Measurements from ENCODE around the gene IQSEC1. TPM values are rescaled to one million over a fixed set of nuclear protein-coding genes. Genes with fewer than 3 reads are reported as not detected.

The IQSEC1 gene
- polyA plus RNA-seq, 4 donors: 1.1 to 24.8 (median 7.8) TPM

- Histone ChIP-seq H3K4me3 (ENCODE audit: low read depth in 1 of 3, low read length in 3 of 3) (no peak overlapping the region), H3K27me3 (ENCODE audit: control insufficient read depth in 3 of 3, insufficient read depth in 3 of 3, low read length in 3 of 3) (no peaks in the 10 kb centered on the region), H3K4me1 (ENCODE audit: control insufficient read depth in 3 of 3, insufficient read depth in 2 of 3, low read depth in 1 of 3, low read length in 2 of 3) (peaks cover 0 to 21% (median 0%) of the 10 kb centered on the region in 3 donors), H3K9me3 (ENCODE audit: control insufficient read depth in 2 of 2, insufficient read depth in 1 of 2, low read depth in 1 of 2, low read length in 1 of 2) (no peaks in the 10 kb centered on the region), H3K27ac (ENCODE audit: low read depth in 1 of 3, low read length in 2 of 3) (no peak overlapping the region), H3K36me3 (ENCODE audit: control insufficient read depth in 3 of 3, insufficient read depth in 2 of 3, low read depth in 1 of 3, low read length in 3 of 3) (peaks cover 0 to 54% (median 2%) of the 10 kb centered on the region in 3 donors)
- FAIRE-seq (no peak), DNase-seq (no peak)
- WGBS, 3 donors: 59 to 84% (median 78%) methylated on average over 22 of the region's 22 CpGs
These were observed 129.9 kb downstream of the IQSEC1 start for GRCh38 chr3:12943124-12944021.

DNA sequence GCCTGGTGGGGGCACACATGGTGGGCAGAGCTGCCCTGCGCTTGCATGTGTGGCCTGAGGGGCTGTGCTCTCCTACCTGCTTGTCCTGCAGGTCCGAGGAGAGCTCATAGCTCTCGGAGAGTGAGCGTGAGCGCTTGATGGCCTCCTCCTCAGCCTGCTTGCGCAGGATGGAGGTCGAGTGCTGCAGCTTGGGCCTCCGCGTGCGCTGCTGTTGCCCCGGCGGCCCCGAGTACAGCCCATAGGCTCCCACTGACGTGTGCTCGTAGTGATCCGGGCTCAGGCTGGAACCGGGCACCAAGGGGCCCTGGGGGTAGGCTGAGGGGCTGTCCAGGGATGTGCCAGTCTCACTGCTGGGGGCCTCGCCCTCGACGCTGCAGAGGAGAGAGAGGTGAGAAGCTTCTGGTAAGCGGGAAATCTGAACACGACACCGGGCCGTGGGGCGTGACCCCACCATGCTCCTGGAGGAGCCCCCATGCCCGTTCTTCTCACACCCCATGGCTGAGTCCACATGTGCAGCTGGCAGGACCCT lies 131.7 kb downstream of the IQSEC1 start:
- DNase-seq (no peak), FAIRE-seq (no peak)
- H3K36me3 ChIP-seq (ENCODE audit: control insufficient read depth in 3 of 3, insufficient read depth in 2 of 3, low read depth in 1 of 3, low read length in 3 of 3): peaks cover 0 to 60% (median 2%) of the 10 kb centered on the region in 3 donors
- H3K9me3 ChIP-seq (ENCODE audit: control insufficient read depth in 2 of 2, insufficient read depth in 1 of 2, low read depth in 1 of 2, low read length in 1 of 2): no peaks in the 10 kb centered on the region
- no peak overlapping the region for H3K27ac ChIP-seq (ENCODE audit: low read depth in 1 of 3, low read length in 2 of 3)
- WGBS, 3 donors: 93 to 96% (median 96%) methylated on average over 23 to 26 of the region's 26 CpGs
- no peak overlapping the region for H3K4me3 ChIP-seq (ENCODE audit: low read depth in 1 of 3, low read length in 3 of 3)
- no peaks in the 10 kb centered on the region for H3K27me3 ChIP-seq (ENCODE audit: control insufficient read depth in 3 of 3, insufficient read depth in 3 of 3, low read length in 3 of 3)
- peaks cover 0 to 14% (median 0%) of the 10 kb centered on the region in 3 donors for H3K4me1 ChIP-seq (ENCODE audit: control insufficient read depth in 3 of 3, insufficient read depth in 2 of 3, low read depth in 1 of 3, low read length in 2 of 3)

DNA sequence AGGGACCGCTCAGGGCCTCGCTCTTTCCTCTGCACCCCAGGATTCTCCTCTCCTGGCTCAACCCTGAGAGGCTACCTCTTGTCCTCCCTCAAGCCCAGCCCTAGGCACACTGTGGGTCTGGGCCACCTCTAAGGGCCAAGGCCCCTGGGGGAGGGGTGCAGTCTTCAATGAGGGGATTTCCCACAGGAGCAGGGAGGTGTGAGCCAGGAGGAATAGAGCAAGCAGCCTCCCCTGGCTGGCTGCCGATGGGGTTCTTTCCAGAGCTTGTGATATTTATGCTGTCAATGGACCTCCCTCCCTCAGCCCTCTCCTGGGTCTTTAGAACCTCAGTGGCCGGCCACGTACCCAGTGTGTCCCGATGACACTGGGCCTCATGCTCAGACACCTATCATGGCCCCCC lies 132.4 kb downstream of the IQSEC1 start:
- DNase-seq (no peak), FAIRE-seq (no peak)
- Histone ChIP-seq H3K27me3 (ENCODE audit: control insufficient read depth in 3 of 3, insufficient read depth in 3 of 3, low read length in 3 of 3) (no peaks in the 10 kb centered on the region), H3K36me3 (ENCODE audit: control insufficient read depth in 3 of 3, insufficient read depth in 2 of 3, low read depth in 1 of 3, low read length in 3 of 3) (peaks cover 2 to 68% (median 4%) of the 10 kb centered on the region in 3 donors), H3K9me3 (ENCODE audit: control insufficient read depth in 2 of 2, insufficient read depth in 1 of 2, low read depth in 1 of 2, low read length in 1 of 2) (no peaks in the 10 kb centered on the region), H3K4me1 (ENCODE audit: control insufficient read depth in 3 of 3, insufficient read depth in 2 of 3, low read depth in 1 of 3, low read length in 2 of 3) (peaks cover 0 to 14% (median 0%) of the 10 kb centered on the region in 3 donors), H3K4me3 (ENCODE audit: low read depth in 1 of 3, low read length in 3 of 3) (no peak overlapping the region), H3K27ac (ENCODE audit: low read depth in 1 of 3, low read length in 2 of 3) (no peak overlapping the region)
- WGBS, 3 donors: 88 to 95% (median 91%) methylated on average over 6 of the region's 6 CpGs

DNA sequence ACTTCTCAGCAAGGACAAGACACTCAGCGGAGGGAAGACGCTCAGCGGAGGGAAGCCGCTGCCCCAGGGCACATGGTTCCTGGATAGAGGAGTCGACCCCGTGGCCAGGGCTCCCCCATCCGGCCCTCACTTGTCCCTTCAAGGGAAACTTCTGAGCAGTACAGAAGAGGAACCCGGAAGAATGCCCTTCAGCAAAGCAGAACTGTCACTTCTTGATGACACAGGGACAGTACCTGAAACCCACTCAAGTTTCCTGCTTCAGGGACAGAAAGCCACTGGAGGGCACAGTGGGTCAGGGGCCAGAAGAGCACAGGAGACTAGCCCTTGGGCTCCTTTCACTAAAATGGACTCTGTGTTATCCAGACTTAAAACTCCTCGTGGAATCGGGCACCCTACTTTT lies 134.1 kb downstream of the IQSEC1 start:
- WGBS, 3 donors: 83 to 94% (median 91%) methylated on average over 10 of the region's 10 CpGs
- peak overlapping the region in 1 of 3 donors; percentile 66 for H3K27ac ChIP-seq (ENCODE audit: low read depth in 1 of 3, low read length in 2 of 3)
- H3K4me3 ChIP-seq (ENCODE audit: low read depth in 1 of 3, low read length in 3 of 3): no peak overlapping the region
- no peaks in the 10 kb centered on the region for H3K9me3 ChIP-seq (ENCODE audit: control insufficient read depth in 2 of 2, insufficient read depth in 1 of 2, low read depth in 1 of 2, low read length in 1 of 2)
- DNase-seq: no peak
- peaks cover 2 to 85% (median 4%) of the 10 kb centered on the region in 3 donors for H3K36me3 ChIP-seq (ENCODE audit: control insufficient read depth in 3 of 3, insufficient read depth in 2 of 3, low read depth in 1 of 3, low read length in 3 of 3)
- no peak for FAIRE-seq
- no peaks in the 10 kb centered on the region for H3K27me3 ChIP-seq (ENCODE audit: control insufficient read depth in 3 of 3, insufficient read depth in 3 of 3, low read length in 3 of 3)
- peaks cover 0 to 14% (median 0%) of the 10 kb centered on the region in 3 donors for H3K4me1 ChIP-seq (ENCODE audit: control insufficient read depth in 3 of 3, insufficient read depth in 2 of 3, low read depth in 1 of 3, low read length in 2 of 3)

GRCh38 chr3:12938258-12938711 lies 134.9 kb downstream of the IQSEC1 start:
- Histone ChIP-seq H3K27ac (ENCODE audit: low read depth in 1 of 3, low read length in 2 of 3) (peak overlapping the region in 2 of 3 donors; percentile 14 to 66), H3K9me3 (ENCODE audit: control insufficient read depth in 2 of 2, insufficient read depth in 1 of 2, low read depth in 1 of 2, low read length in 1 of 2) (no peaks in the 10 kb centered on the region), H3K36me3 (ENCODE audit: control insufficient read depth in 3 of 3, insufficient read depth in 2 of 3, low read depth in 1 of 3, low read length in 3 of 3) (peaks cover 2 to 90% (median 4%) of the 10 kb centered on the region in 3 donors), H3K4me3 (ENCODE audit: low read depth in 1 of 3, low read length in 3 of 3) (no peak overlapping the region), H3K27me3 (ENCODE audit: control insufficient read depth in 3 of 3, insufficient read depth in 3 of 3, low read length in 3 of 3) (no peaks in the 10 kb centered on the region), H3K4me1 (ENCODE audit: control insufficient read depth in 3 of 3, insufficient read depth in 2 of 3, low read depth in 1 of 3, low read length in 2 of 3) (peaks cover 0 to 14% (median 0%) of the 10 kb centered on the region in 3 donors)
- DNase-seq (peak in 1 of 2 donors; percentile 49), FAIRE-seq (no peak)
- 63 to 96% (median 82%) methylated on average over 10 of the region's 10 CpGs for WGBS, 3 donors

DNA sequence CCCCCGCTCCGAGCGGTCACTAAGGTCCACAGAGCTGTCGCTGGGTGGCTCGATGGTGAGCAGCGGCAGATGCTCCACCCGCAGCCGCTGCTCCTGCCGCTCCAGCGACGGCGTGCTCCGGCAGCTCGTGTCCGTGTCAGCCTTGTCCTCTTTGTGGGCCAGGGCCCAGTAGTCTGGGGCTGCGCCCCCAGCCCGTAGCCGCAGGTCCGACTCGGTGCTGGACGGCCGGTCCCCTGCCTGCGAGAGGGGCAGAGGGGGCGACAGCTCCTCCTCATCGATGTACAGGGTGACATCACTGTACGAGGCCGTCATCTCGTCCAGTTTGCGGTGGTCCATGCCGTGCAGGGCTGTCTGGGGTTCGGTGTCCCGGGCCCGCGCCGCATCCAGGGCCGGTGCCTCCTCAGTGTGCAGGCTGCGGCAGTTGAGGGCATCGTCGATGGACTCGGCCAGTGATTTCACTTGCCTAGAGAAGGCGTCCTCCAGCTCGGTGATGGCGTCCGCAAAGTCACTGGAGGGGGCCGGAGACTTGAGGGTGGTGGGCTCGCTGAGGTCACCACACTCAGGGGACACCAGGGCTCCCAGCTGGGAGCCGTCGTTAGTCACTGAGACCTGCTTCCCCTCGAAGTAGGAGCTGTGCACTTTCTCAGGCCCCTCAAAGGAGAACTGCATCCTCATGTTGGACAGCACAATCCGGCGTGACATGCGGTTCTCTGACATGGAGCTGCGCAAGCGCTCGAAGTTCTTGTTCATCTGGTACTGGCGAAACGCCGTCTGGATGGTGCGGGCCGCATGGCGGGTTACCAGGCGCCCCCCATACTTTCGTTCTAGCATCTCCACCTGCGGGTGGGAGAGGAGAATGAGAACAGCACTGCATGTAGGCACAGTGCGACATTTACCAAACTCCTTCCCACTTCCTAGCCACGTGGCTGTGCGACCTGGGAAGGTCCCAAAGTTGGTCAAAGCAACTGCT lies 137.1 kb downstream of the IQSEC1 start:
- Histone ChIP-seq H3K36me3 (ENCODE audit: control insufficient read depth in 3 of 3, insufficient read depth in 2 of 3, low read depth in 1 of 3, low read length in 3 of 3) (peaks cover 2 to 94% (median 4%) of the 10 kb centered on the region in 3 donors), H3K4me1 (ENCODE audit: control insufficient read depth in 3 of 3, insufficient read depth in 2 of 3, low read depth in 1 of 3, low read length in 2 of 3) (peaks cover 0 to 14% (median 0%) of the 10 kb centered on the region in 3 donors), H3K9me3 (ENCODE audit: control insufficient read depth in 2 of 2, insufficient read depth in 1 of 2, low read depth in 1 of 2, low read length in 1 of 2) (no peaks in the 10 kb centered on the region), H3K27me3 (ENCODE audit: control insufficient read depth in 3 of 3, insufficient read depth in 3 of 3, low read length in 3 of 3) (no peaks in the 10 kb centered on the region), H3K4me3 (ENCODE audit: low read depth in 1 of 3, low read length in 3 of 3) (no peak overlapping the region), H3K27ac (ENCODE audit: low read depth in 1 of 3, low read length in 2 of 3) (no peak overlapping the region)
- DNase-seq: no peak
- WGBS, 3 donors: 96 to 98% (median 97%) methylated on average over 59 to 67 of the region's 67 CpGs
- FAIRE-seq: no peak

DNA sequence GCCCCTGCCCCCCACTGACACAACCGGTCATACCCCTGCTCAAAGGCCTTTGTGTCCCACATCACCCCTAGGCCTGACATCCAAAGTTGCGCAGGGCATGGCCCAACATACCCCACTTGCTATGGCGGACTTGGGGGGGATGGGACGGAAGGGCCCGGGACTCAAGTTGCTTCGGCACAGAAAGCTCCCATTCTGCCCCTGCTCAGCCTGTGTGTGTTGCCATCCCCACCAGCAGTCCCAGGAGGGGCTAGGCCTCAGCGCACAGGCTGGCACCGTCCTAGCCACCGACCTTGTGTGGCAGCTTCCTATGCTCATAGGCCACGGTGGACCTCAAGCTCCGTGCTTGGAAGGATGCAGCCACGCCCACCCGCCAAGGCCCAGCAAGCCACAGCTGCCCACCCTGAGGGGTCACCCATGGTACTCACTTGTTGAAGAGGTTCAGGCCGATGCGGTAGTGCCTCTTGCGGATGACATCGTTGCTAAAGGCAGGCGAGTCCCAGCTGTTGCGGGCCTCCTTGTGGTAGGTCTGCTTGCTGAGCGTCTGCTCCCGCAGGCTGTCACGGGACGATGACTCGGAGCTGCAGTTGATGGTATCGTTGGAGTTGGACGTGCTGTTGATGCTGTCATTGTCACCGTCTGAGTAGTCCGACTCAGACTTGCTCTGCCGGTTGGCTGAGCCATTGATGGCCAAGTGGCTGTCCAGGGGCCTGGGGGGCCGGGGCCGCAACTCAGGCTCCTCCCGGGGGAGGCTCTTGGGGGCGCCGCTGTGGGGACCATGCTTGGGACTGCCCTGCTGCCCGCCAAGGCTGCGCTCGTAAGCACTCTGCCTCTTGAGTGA lies 138.0 kb downstream of the IQSEC1 start:
- Histone ChIP-seq H3K4me3 (ENCODE audit: low read depth in 1 of 3, low read length in 3 of 3) (no peak overlapping the region), H3K27ac (ENCODE audit: low read depth in 1 of 3, low read length in 2 of 3) (peak overlapping the region in 1 of 3 donors; percentile 22), H3K36me3 (ENCODE audit: control insufficient read depth in 3 of 3, insufficient read depth in 2 of 3, low read depth in 1 of 3, low read length in 3 of 3) (peaks cover 2 to 94% (median 4%) of the 10 kb centered on the region in 3 donors), H3K9me3 (ENCODE audit: control insufficient read depth in 2 of 2, insufficient read depth in 1 of 2, low read depth in 1 of 2, low read length in 1 of 2) (no peaks in the 10 kb centered on the region), H3K4me1 (ENCODE audit: control insufficient read depth in 3 of 3, insufficient read depth in 2 of 3, low read depth in 1 of 3, low read length in 2 of 3) (peaks cover 0 to 14% (median 0%) of the 10 kb centered on the region in 3 donors), H3K27me3 (ENCODE audit: control insufficient read depth in 3 of 3, insufficient read depth in 3 of 3, low read length in 3 of 3) (no peaks in the 10 kb centered on the region)
- 92 to 97% (median 96%) methylated on average over 33 to 37 of the region's 37 CpGs for WGBS, 3 donors
- FAIRE-seq: no peak
- DNase-seq: no peak

Measured in small intestine (tissue), 7 donors.